Cerebellar nuclear complex (tissue), 1 donor: ENCODE data around the gene UGCG.
"Not testable (repeated sequence)": the region's sequence is repeated elsewhere in the genome, so short reads cannot be mapped to it uniquely, and the experiment has no call there.

Experiments
- DNase-seq, 2 experiments: peaks; one replicate each; lab custom pipeline; 2025; lab: John Stamatoyannopoulos, UW

Gene UGCG

GRCh38 chr9:111920531-111920930, 23.9 kb downstream of the UGCG start:
- DNase-seq, result no peak

DNA sequence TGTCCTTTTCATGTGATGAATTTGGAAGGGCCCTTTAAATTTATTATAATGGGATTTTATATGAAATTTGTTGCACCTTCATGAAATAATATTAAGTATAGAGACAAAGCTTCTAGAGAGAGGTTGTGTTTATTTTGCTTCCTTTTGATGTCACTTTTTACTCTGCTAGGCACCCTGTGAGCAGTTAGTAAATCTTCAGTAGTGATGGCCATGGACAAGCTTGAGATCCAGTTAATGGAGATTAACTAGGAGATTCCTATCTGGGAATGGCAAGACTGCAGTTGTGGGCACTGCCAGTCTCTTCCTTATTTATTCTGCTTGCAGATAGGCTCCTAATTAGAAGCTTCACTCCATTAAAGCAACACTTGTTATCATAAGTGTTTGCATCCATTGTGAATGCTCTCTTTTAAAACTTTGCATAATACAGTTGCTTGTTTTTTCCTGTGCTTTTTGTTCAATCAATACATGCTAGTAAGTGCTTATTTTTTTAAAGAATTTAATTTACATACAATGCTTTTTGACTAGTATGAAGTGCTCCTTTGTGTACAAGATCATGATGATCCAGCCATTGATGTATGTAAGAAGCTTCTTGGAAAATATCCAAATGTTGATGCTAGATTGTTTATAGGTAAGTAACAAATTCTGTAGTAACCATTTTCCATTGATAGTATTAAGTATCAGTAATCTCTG, 25.9 kb downstream of the UGCG start:
- DNase-seq, result no peak

DNA sequence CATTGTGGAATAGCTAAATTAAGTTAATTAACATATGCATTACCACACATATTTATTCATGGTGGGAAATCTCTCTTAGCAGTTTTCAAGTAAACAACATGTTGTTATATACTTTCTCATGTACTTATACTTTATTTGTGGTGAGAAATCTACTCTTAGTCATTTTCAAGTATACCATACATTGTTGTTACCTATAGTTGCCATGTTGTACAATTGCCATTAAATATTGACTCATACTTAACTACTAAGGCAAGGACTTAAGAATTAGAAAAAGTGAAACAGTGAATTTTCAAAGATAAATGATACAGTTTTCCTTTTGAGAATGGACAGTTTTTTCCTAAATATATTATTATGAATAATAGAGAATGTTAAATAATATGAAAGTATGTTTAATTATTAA, 27.7 kb downstream of the UGCG start:
- DNase-seq, result no peak

- no peak for DNase-seq
Measured at GRCh38 chr9:111925017-111925770, 28.6 kb downstream of the UGCG start.

GRCh38 chr9:111925784-111926183, 29.2 kb downstream of the UGCG start:
- DNase-seq, result no peak

GRCh38 chr9:111926421-111926875, 29.8 kb downstream of the UGCG start:
- no peak for DNase-seq

DNA sequence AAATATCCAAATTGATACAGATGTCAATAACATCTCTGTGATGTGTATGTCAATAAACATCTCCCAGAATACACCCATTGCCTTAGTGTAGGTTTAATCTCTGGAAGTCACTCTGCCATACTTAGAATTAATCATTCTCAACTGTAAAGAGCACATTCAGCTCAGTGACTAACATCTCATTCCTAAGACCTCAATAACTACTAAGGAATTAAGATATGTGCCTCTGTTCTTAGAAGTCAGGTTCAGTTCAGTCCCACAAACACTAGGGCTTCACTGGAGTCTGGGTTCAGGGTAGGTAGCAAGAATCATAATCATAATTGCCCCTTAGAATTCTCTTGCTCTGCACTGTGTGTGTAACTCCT, 31.7 kb downstream of the UGCG start:
- DNase-seq, result no peak

- no peak for DNase-seq
Measured at GRCh38 chr9:111934747-111935146, 38.1 kb downstream of the UGCG start.

GRCh38 chr9:111936391-111936790, 39.8 kb downstream of the UGCG start:
- no peak for DNase-seq

- DNase-seq, result no peak
Measured at GRCh38 chr9:111937301-111937700, 40.7 kb downstream of the UGCG start.

- DNase-seq, result no peak
Measured at GRCh38 chr9:111937781-111938426, 41.3 kb downstream of the UGCG start.

DNA sequence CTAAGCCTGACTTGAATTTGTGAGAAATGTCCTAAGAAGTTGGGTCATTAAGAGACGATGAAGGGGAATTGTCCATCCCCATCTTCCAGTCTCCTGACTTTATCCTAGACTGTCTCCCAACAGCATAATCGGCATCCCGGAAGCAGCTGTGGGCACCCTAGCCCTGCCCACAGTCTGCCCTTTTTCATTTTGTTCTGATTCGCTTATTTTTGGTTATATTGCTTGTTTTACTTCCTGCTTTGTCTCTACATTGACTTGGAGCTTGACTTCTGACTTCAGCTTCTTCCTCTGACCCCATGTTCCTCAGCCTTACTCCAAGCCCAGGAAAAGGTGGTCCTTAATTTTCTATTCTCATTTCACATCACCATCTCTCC, 41.8 kb downstream of the UGCG start:
- DNase-seq, result no peak

DNA sequence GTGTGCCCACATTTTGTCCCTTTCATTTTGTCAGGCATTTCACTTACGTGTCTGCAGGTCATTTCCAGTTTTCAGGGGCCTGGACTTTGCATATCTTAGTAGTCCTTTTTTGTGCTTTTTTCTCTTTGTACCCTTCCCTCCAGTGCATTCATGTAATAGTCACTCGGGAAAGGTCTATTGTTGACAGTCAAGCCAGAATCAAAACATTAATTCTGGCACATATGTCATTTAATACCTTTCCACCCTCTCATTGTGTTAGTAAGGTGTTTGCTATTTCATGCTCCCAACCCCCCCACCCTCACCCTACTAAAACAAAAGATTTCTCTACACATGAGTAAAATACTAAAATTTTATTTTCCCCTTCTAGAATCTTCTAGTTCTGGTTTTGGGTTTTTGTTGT, 42.7 kb downstream of the UGCG start:
- no peak for DNase-seq

- no peak for DNase-seq
Measured at GRCh38 chr9:111940697-111941096, 44.1 kb downstream of the UGCG start.

DNA sequence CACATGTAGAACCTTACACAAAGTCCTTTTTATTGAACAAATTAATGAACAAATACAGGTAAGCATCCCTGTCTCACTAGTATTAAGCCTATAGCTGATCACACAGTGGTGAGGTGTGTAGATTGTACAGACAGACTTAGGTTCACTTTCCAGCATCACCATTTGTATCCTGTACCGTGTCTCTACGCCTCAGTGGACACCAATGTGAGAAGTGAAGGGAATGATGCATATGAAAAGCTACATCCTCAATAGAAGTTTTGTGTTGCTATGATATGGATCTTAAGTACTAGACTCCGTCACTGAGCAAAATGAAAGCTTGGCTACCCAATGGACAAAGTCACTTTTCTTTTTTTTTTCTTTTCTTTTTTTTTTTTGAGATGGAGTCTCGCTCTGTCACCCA, 46.6 kb downstream of the UGCG start:
- DNase-seq, result no peak

DNA sequence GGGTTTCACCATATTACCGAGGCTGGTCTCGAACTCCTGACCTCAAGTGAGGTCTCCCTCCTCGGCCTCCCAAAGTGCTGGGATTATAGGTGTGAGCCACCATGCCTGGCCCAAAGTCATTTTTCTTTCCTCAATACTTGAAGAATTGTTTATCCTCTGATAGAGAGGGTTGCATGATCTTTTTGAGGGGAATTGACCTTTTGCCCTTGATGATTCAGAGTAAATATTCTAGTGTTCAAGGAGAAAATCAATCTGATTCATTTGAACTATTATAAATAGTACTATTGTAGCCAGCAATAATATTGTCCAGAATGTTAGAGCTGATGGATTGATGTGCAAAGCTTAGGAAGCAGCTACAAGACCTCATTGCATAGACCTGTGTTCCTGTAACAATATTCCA, 47.1 kb downstream of the UGCG start:
- no peak for DNase-seq

DNA sequence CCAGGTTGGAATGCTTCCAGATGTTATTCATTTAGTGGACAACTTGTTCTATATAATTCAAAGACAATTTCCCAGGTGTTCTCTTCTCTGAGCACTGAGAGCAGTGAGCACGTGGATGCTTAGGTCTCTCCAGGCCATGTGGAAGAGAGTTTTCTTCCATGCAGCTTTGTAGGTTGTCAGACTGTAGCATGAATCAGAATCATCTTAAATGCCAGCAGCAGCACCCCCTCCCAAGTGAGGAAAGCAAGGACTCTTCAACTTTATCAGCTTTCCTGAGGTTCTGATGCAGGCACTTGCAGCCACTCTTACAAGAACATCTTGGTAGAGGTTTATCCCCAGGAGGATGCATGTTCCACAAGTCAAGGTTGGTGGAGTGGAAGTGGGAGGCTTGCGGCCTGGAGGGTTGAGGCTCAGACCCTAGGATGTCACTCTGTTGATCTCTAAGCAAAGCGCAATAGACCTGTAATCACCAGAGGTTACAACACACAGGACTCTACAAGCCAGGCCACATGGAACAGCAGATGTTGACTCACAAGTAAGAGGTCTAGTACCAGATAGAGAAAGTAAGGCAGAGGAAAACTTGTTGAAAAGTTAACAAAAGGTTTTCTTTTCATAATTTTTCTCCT, 47.7 kb downstream of the UGCG start:
- DNase-seq, result no peak

- DNase-seq, result no peak
Measured at GRCh38 chr9:111945216-111945615, 48.6 kb downstream of the UGCG start.

- not testable (repeated sequence) for DNase-seq
Measured at GRCh38 chr9:111948109-111948508, 51.5 kb downstream of the UGCG start.

DNA sequence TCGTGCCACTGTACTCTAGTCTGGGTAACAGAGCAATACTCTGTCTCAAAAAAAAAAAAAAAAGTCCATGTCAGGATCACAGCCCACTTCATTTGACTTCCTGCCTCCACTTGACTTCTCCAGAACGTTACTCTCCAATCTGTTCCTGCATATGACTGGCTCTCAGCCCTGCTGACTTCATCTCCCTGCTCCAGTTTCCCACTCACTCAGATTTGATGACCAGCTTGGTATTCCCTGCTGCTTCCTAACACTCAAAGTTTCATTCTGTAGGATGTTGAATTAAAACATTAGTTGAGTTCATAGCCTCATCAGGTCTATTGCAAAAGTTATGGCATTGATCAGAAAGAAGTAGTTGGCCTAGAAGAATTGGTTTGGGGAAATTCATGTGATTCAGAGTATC, 52.3 kb downstream of the UGCG start:
- no peak for DNase-seq

DNA sequence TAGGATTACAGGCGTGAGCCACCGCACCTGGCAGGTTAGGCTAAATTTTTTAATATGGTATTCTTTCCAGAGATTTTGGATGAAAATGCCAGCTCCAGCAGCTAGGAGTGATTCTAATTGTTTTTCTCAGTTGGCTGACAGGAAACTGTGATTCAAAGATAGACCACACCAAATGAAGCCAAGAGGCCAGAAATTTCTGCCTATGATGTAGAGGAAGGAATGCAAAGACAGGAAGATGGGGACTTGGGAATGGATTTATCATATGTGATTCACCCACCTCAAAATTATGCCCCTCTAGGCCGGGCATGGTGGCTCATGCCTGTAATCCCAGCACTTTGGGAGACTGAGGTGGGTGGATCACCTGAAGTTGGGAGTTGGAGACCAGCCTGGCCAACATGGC, 53.3 kb downstream of the UGCG start:
- DNase-seq, result no peak

GRCh38 chr9:111952559-111952958, 55.9 kb downstream of the UGCG start:
- no peak for DNase-seq

DNA sequence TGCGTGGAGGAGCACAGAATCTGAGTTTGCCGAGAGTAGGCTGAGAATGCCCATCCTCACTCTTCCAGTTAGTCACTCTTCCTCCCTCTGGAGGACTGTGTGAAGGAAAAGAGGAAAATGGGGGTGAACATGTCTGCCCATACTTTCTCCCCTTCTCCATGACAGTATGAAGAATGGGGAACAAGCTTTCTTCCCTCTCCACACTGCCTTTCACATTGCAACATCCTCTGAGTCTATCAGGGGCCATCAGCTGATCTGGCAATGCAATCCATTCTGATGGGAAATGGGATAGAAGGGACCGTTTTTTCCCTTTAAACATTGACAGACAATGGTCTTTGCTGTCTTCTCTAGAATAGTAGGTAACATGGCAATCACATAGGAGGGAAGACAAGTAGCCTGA, 56.8 kb downstream of the UGCG start:
- no peak for DNase-seq
